ENCODE measurements around the gene JAGN1.

- no peak for TF ChIP-seq CTCF (IDR thresholded peaks at IDR 0.05; ENCODE audit: poor library complexity)
- no peak for TF ChIP-seq EZH2phosphoT487 (IDR thresholded peaks at IDR 0.05; ENCODE audit: low read depth, severe bottlenecking, unreplicated experiment)
- no peak for TF ChIP-seq EZH2 (IDR thresholded peaks at IDR 0.05; ENCODE audit: borderline replicate concordance)
These were observed 44.6 kb downstream of the JAGN1 start for GRCh38 chr3:9934993-9935392.

All from hepatocyte (in vitro differentiated cells).